ENCODE data around the gene TAF11L6. TPM values are rescaled to one million over a fixed set of nuclear protein-coding genes. Genes with fewer than 3 reads are reported as not detected.
"Not testable (repeated sequence)": the region's sequence is repeated elsewhere in the genome, so short reads cannot be mapped to it uniquely, and the experiment has no call there.

TAF11L6 gene
- total and polyA plus RNA-seq, 7 donors, result not detected

- intact Hi-C loops (cut with DNase I), result no loop called here
Observed at GRCh38 chr5:17492770-17493169, 35.7 kb upstream of the TAF11L6 start.

DNA sequence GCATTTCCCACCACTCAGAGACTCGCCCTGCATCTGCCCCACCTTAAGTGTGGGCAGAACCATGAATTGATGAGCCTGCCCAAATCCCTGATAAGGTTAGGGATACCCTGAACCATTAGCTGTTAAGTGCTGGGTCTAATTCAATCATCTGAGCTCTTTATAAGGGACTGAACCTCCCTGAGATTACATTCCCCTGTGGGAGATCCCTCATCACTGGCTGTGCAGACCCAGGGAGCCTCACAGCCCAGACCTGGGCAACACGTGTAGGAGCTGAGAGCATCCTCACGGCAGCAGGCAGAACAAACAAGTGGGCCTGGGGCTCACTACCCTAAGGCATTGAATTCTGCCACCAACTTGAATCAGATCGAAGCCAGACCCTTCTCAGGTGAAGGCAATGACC is 31.0 kb upstream of the TAF11L6 start:
- intact Hi-C loops (cut with DNase I), result no loop called here

More at GRCh38 chr5:17492770-17493169, 35.7 kb upstream of the TAF11L6 start:
- Histone ChIP-seq H3K4me3 (no peak overlapping the region), H3K27ac (no peak overlapping the region), H3K36me3 (no peaks in the 10 kb centered on the region), H3K27me3 (no peaks in the 10 kb centered on the region), H3K4me1 (no peaks in the 10 kb centered on the region), H3K9me3 (no peaks in the 10 kb centered on the region)
- WGBS, 2 donors, result 92 to 93% methylated on average over 3 of the region's 3 CpGs
- TF ChIP-seq POLR2A (IDR thresholded peaks at IDR 0.05), result no peak
- TF ChIP-seq EP300 (IDR thresholded peaks at IDR 0.05), result no peak
- TF ChIP-seq, protein P1, sequence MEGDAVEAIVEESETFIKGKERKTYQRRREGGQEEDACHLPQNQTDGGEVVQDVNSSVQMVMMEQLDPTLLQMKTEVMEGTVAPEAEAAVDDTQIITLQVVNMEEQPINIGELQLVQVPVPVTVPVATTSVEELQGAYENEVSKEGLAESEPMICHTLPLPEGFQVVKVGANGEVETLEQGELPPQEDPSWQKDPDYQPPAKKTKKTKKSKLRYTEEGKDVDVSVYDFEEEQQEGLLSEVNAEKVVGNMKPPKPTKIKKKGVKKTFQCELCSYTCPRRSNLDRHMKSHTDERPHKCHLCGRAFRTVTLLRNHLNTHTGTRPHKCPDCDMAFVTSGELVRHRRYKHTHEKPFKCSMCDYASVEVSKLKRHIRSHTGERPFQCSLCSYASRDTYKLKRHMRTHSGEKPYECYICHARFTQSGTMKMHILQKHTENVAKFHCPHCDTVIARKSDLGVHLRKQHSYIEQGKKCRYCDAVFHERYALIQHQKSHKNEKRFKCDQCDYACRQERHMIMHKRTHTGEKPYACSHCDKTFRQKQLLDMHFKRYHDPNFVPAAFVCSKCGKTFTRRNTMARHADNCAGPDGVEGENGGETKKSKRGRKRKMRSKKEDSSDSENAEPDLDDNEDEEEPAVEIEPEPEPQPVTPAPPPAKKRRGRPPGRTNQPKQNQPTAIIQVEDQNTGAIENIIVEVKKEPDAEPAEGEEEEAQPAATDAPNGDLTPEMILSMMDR (IDR thresholded peaks at IDR 0.05), result no peak
- TF ChIP-seq POLR2AphosphoS5 (IDR thresholded peaks at IDR 0.05), result no peak
- DNase-seq, result no peak

GRCh38 chr5:17497931-17498330 is 30.5 kb upstream of the TAF11L6 start, which contains the start of gene TAF11L2:
TSS of gene TAF11L2 (plus strand) at chr5:17498231.
- H3K4me3 ChIP-seq; H3K27ac ChIP-seq; intact Hi-C loops (cut with DNase I); DNase-seq; H3K27me3 ChIP-seq; H3K9me3 ChIP-seq; H3K36me3 ChIP-seq; H3K4me1 ChIP-seq: not testable (repeated sequence)
- 91% methylated on average over 8 of the region's 8 CpGs for WGBS, 2 donors

More for the DNA sequence above, 31.0 kb upstream of the TAF11L6 start:
- 85 to 87% methylated on average over 4 of the region's 4 CpGs for WGBS, 2 donors
- no peaks in the 10 kb centered on the region for H3K36me3 ChIP-seq
- no peaks in the 10 kb centered on the region for H3K27me3 ChIP-seq
- no peak for DNase-seq
- H3K4me3 ChIP-seq, result no peak overlapping the region
- H3K27ac ChIP-seq, result no peak overlapping the region
- H3K4me1 ChIP-seq, result no peaks in the 10 kb centered on the region
- H3K9me3 ChIP-seq, result no peaks in the 10 kb centered on the region
- TF ChIP-seq POLR2A (IDR thresholded peaks at IDR 0.05), result no peak
- no peak for TF ChIP-seq EP300 (IDR thresholded peaks at IDR 0.05)
- TF ChIP-seq POLR2AphosphoS5 (IDR thresholded peaks at IDR 0.05), result no peak
- TF ChIP-seq, protein P1 (IDR thresholded peaks at IDR 0.05), result no peak

GRCh38 chr5:17511775-17512325 is 16.6 kb upstream of the TAF11L6 start:
- H3K27me3 ChIP-seq, result no peaks in the 10 kb centered on the region
- intact Hi-C loops (cut with DNase I), result no loop called here
- no peak overlapping the region for H3K27ac ChIP-seq
- 93 to 96% methylated on average over 17 of the region's 17 CpGs for WGBS, 2 donors
- H3K36me3 ChIP-seq, result no peaks in the 10 kb centered on the region
- DNase-seq, result no peak
- no peak overlapping the region for H3K4me3 ChIP-seq
- TF ChIP-seq POLR2AphosphoS5 (IDR thresholded peaks at IDR 0.05) (no peak), EP300 (IDR thresholded peaks at IDR 0.05) (no peak), POLR2A (IDR thresholded peaks at IDR 0.05) (no peak)
- TF ChIP-seq, protein P1 (IDR thresholded peaks at IDR 0.05), result no peak
- no peaks in the 10 kb centered on the region for H3K4me1 ChIP-seq
- H3K9me3 ChIP-seq, result no peaks in the 10 kb centered on the region

- H3K27me3 ChIP-seq; intact Hi-C loops (cut with DNase I); H3K36me3 ChIP-seq; H3K4me1 ChIP-seq; DNase-seq; H3K4me3 ChIP-seq; H3K27ac ChIP-seq; H3K9me3 ChIP-seq: not testable (repeated sequence)
- WGBS, 2 donors, result 71 to 86% methylated on average over 9 to 10 of the region's 12 CpGs
Observed at GRCh38 chr5:17517526-17517925, 10.9 kb upstream of the TAF11L6 start.

DNA sequence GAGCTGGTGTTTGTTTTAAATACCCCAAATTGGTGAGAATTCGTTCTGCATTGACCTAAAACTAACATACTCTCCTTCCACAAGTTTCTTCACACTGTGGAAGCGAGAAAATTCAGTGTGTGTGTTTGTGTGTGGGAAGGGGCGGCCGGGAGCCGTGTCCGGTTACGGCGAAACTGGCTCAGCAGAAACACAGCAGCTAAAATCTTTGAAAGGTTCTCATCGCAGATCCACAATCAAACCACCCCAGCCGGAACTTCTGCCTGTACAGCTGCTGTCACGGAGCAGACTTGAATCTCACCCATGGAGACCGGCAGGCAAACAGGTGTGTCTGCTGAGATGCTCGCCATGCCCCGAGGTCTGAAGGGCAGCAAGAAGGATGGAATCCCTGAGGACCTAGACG is 10.4 kb upstream of the TAF11L6 start, which contains the start of gene TAF11L3:
TAF11L3 (plus strand) TSS at position 301 of the 400 bp plus-strand sequence.
- WGBS, 2 donors, result no CpG with 5 or more reads among the region's 15 CpGs
- H3K4me3 ChIP-seq; H3K27ac ChIP-seq; H3K27me3 ChIP-seq; H3K9me3 ChIP-seq; DNase-seq; H3K4me1 ChIP-seq; intact Hi-C loops (cut with DNase I); H3K36me3 ChIP-seq: not testable (repeated sequence)

GRCh38 chr5:17519508-17519907 is 9.0 kb upstream of the TAF11L6 start:
- H3K36me3 ChIP-seq; H3K4me3 ChIP-seq; H3K9me3 ChIP-seq; H3K4me1 ChIP-seq; DNase-seq; H3K27ac ChIP-seq; intact Hi-C loops (cut with DNase I); H3K27me3 ChIP-seq: not testable (repeated sequence)
- WGBS, 2 donors, result 93 to 97% methylated on average over 8 of the region's 14 CpGs

DNA sequence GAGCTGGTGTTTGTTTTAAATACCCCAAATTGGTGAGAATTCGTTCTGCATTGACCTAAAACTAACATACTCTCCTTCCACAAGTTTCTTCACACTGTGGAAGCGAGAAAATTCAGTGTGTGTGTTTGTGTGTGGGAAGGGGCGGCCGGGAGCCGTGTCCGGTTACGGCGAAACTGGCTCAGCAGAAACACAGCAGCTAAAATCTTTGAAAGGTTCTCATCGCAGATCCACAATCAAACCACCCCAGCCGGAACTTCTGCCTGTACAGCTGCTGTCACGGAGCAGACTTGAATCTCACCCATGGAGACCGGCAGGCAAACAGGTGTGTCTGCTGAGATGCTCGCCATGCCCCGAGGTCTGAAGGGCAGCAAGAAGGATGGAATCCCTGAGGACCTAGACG is 7.0 kb upstream of the TAF11L6 start, which contains the start of gene TAF11L4:
TAF11L4 (plus strand) TSS at position 301 of the 400 bp plus-strand sequence.
- H3K4me1 ChIP-seq; H3K4me3 ChIP-seq; H3K9me3 ChIP-seq; DNase-seq; intact Hi-C loops (cut with DNase I); H3K27ac ChIP-seq; H3K27me3 ChIP-seq; H3K36me3 ChIP-seq: not testable (repeated sequence)
- no CpG with 5 or more reads among the region's 15 CpGs for WGBS, 2 donors

DNA sequence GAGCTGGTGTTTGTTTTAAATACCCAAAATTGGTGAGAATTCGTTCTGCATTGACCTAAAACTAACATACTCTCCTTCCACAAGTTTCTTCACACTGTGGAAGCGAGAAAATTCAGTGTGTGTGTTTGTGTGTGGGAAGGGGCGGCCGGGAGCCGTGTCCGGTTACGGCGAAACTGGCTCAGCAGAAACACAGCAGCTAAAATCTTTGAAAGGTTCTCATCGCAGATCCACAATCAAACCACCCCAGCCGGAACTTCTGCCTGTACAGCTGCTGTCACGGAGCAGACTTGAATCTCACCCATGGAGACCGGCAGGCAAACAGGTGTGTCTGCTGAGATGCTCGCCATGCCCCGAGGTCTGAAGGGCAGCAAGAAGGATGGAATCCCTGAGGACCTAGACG is 3.5 kb upstream of the TAF11L6 start, which contains the start of gene TAF11L5:
TAF11L5 (plus strand) TSS at position 301 of the 400 bp plus-strand sequence.
- WGBS, 2 donors, result no CpG with 5 or more reads among the region's 15 CpGs

More for the DNA sequence above, 3.5 kb upstream of the TAF11L6 start, which contains the start of gene TAF11L5:
- H3K27ac ChIP-seq; H3K27me3 ChIP-seq; DNase-seq; H3K36me3 ChIP-seq; H3K9me3 ChIP-seq; H3K4me3 ChIP-seq; H3K4me1 ChIP-seq; intact Hi-C loops (cut with DNase I): not testable (repeated sequence)
